HepG2 (cell line): ENCODE measurements around the gene AMIGO1. TPM values are rescaled to one million over a fixed set of nuclear protein-coding genes. Genes with fewer than 3 reads are reported as not detected.
A peak's percentile ranks its signal among the peaks of the same experiment; 100 is the strongest.

Source experiments
- ATAC-seq: fragments of 200-7000 bp; cut with Tn5 transposase; 3 replicates; pipeline ENCODE4 v1.9.1; 2020; ENCODE audit warnings: mild to moderate bottlenecking, moderate library complexity
- BruUV-seq: library from RNA; stranded (reverse); fragments of 400-500 nt; replicated peaks from 2 replicates; lab custom pipeline; 2021; lab: Mats Ljungman, UMichigan
- CTCF ChIA-PET: fragments of 300-600 bp; formaldehyde crosslinking; extraction: SDS; loops from one replicate; lab custom pipeline; 2021; ENCODE audit warnings: low total read pairs, inconsistent platforms, low intra/inter-chr PET ratio; lab: Yijun Ruan, JAX
- POLR2A ChIA-PET: fragments of 350-600 bp; sonication (Branson Sonifier 250); formaldehyde crosslinking; loops from one replicate; lab custom pipeline; 2020; ENCODE audit warnings: antibody characterized with exemption, inconsistent platforms; lab: Yijun Ruan, JAX
- DNase-seq: peaks from one replicate; pipeline ENCODE4 v3.0.0-alpha.2; 2015; ENCODE audit warnings: low spot score
- FAIRE-seq: peaks from 3 replicates; lab custom pipeline; 2011; peaks lifted over from hg19 to GRCh38; lab: Jason Lieb, UNC
- H2AFZ ChIP-seq: one replicate; pipeline ENCODE4 v1.6.1; 2011; ENCODE audit warnings: low read length, inconsistent platforms
- H3K27ac ChIP-seq: fragments of 300-600 bp; 3 replicates; pipeline ENCODE4 v1.8.0; 2011; ENCODE audit warnings: mixed run types, mild to moderate bottlenecking, mixed read lengths, low read length, inconsistent platforms; ENCODE audit not compliant: insufficient read depth; ENCODE audit errors: extremely low read length
- H3K27me3 ChIP-seq, 2 experiments: fragments of 200-600 bp in 1 of 2; 2 replicates in 1 of 2; 3 replicates in 1 of 2; pipeline versions ENCODE4 v1.6.0 to v1.8.0; 2011; ENCODE audit warnings: low read length in 2 of 2, mild to moderate bottlenecking in 2 of 2, moderate library complexity in 2 of 2, inconsistent platforms in 1 of 2; ENCODE audit not compliant: insufficient read depth in 2 of 2, control insufficient read depth in 1 of 2
- H3K36me3 ChIP-seq, 2 experiments: fragments of 200-600 bp in 1 of 2; replicated peaks in 1 of 2; 2 replicates in 1 of 2; 3 replicates in 1 of 2; pipeline versions ENCODE4 v1.5.1 to v1.8.0; 2011; ENCODE audit warnings: low read length in 2 of 2, inconsistent platforms in 1 of 2; ENCODE audit not compliant: insufficient read depth in 2 of 2, control insufficient read depth in 1 of 2
- H3K4me1 ChIP-seq: 2 replicates; pipeline ENCODE4 v1.5.1; 2012; ENCODE audit warnings: low read length, inconsistent platforms; ENCODE audit not compliant: insufficient read depth
- H3K4me2 ChIP-seq: 2 replicates; pipeline ENCODE4 v1.6.0; 2011; ENCODE audit warnings: low read depth, low read length, inconsistent platforms
- H3K4me3 ChIP-seq, 3 experiments: fragments of 200-600 bp in 1 of 3; sonication (generic), shearing (Covaris generic) in 1 of 3; replicated peaks in 1 of 3; 2 replicates each; pipeline ENCODE4 v1.5.1; 2011 to 2016; ENCODE audit warnings: low read length in 3 of 3, inconsistent platforms in 2 of 3, low read depth in 2 of 3, mild to moderate bottlenecking in 2 of 3, control low read depth in 1 of 3, mixed read lengths in 1 of 3; ENCODE audit not compliant: insufficient read depth in 1 of 3
- H3K79me2 ChIP-seq: one replicate; pipeline ENCODE4 v1.6.1; 2011; ENCODE audit warnings: low read length, inconsistent platforms; ENCODE audit not compliant: insufficient read depth
- H3K9ac ChIP-seq: 2 replicates; pipeline ENCODE4 v1.6.0; 2011; ENCODE audit warnings: mild to moderate bottlenecking, low read depth, low read length, inconsistent platforms; ENCODE audit not compliant: insufficient read depth
- H3K9me3 ChIP-seq: 2 replicates; pipeline ENCODE4 v1.5.1; 2012; ENCODE audit warnings: mild to moderate bottlenecking, low read length
- H4K20me1 ChIP-seq: 2 replicates; pipeline ENCODE4 v1.6.0; 2011; ENCODE audit warnings: inconsistent platforms, mild to moderate bottlenecking, low read length, moderate library complexity; ENCODE audit not compliant: insufficient read depth
- CENPX ChIP-seq: sonication (generic); formaldehyde crosslinking; IDR thresholded peaks from 2 replicates; pipeline ENCODE4 v1.9.0; 2021; ENCODE audit warnings: mild to moderate bottlenecking, missing genetic modification reagents, moderate library complexity
- CSRNP1 ChIP-seq: sonication (generic); formaldehyde crosslinking; IDR thresholded peaks from 2 replicates; pipeline ENCODE4 v1.8.1; 2023; ENCODE audit warnings: mild to moderate bottlenecking, missing genetic modification reagents
- EP300 ChIP-seq, 3 experiments: sonication (generic) in 1 of 3; formaldehyde crosslinking in 1 of 3; IDR thresholded peaks; 2 replicates each; pipeline versions ENCODE4 v1.5.1 to v1.6.1; 2011 to 2020; ENCODE audit warnings: low read depth in 2 of 3, low read length in 2 of 3, borderline replicate concordance in 1 of 3, improper control_type of control experiment in 1 of 3, mild to moderate bottlenecking in 1 of 3, missing genetic modification reagents in 1 of 3, moderate library complexity in 1 of 3
- FOXC1 ChIP-seq: sonication (generic); formaldehyde crosslinking; IDR thresholded peaks from 2 replicates; pipeline ENCODE4 v1.8.0; 2022; ENCODE audit warnings: mild to moderate bottlenecking, missing genetic modification reagents, borderline replicate concordance
- FOXM1 ChIP-seq: sonication (generic); formaldehyde crosslinking; IDR thresholded peaks from 2 replicates; pipeline ENCODE4 v1.5.0; 2020; ENCODE audit warnings: missing genetic modification reagents
- MYNN ChIP-seq: sonication (generic); formaldehyde crosslinking; IDR thresholded peaks from 2 replicates; pipeline ENCODE4 v1.4.0; 2020; ENCODE audit warnings: mild to moderate bottlenecking, low read depth, missing genetic modification reagents
- PRMT3 ChIP-seq: sonication (generic); formaldehyde crosslinking; IDR thresholded peaks from 2 replicates; pipeline ENCODE4 v1.8.1; 2022; ENCODE audit warnings: low read depth, mild to moderate bottlenecking, moderate library complexity, missing genetic modification reagents, borderline replicate concordance
- SKI ChIP-seq: fragments of 450-650 bp; IDR thresholded peaks from one replicate; pipeline ENCODE4 v1.6.1; 2018; ENCODE audit warnings: mild to moderate bottlenecking; ENCODE audit not compliant: partially characterized antibody
- ZMAT3 ChIP-seq: sonication (generic); formaldehyde crosslinking; conservative IDR thresholded peaks from 2 replicates; pipeline ENCODE4 v1.7.0; 2021; ENCODE audit warnings: missing genetic modification reagents
- ZNF619 ChIP-seq: sonication (generic); formaldehyde crosslinking; IDR thresholded peaks from 2 replicates; pipeline ENCODE4 v1.4.0; 2020; ENCODE audit warnings: mild to moderate bottlenecking, missing genetic modification reagents
- ZNF703 ChIP-seq: sonication (generic); formaldehyde crosslinking; IDR thresholded peaks from 2 replicates; pipeline ENCODE4 v1.5.1; 2020; ENCODE audit warnings: missing genetic modification reagents, mild to moderate bottlenecking, moderate library complexity, borderline replicate concordance
- ZNF746 ChIP-seq: sonication (generic); formaldehyde crosslinking; IDR thresholded peaks from 2 replicates; pipeline ENCODE4 v1.8.0; 2022; ENCODE audit warnings: mild to moderate bottlenecking, missing genetic modification reagents
- ZSCAN29 ChIP-seq: sonication (generic); formaldehyde crosslinking; conservative IDR thresholded peaks from 2 replicates; pipeline ENCODE4 v1.4.0; 2020; ENCODE audit warnings: mild to moderate bottlenecking, missing genetic modification reagents
- ZSCAN31 ChIP-seq: sonication (generic); formaldehyde crosslinking; IDR thresholded peaks from 2 replicates; pipeline ENCODE4 v1.5.0; 2020; ENCODE audit warnings: low read depth, mild to moderate bottlenecking, missing genetic modification reagents
- WGBS: methylation state at CpG from one replicate; pipeline ENCODE4 v1.1.6; 2017; ENCODE audit warnings: low lambda C conversion rate; 5-methylcytosine and 5-hydroxymethylcytosine counted together
- in situ Hi-C: cut with HindIII; loops from 2 replicates; pipeline ENCODE4 v1.10.0; 2017; ENCODE audit warnings: low pct_unique_long_range_greater_than_20kb; ENCODE audit not compliant: extremely low pct_ligation_motif_present
- intact Hi-C: fragments of 100-400 bp; cut with micrococcal nuclease; formaldehyde crosslinking; loops from one replicate; pipeline ENCODE4 v1.10.0; 2022; ENCODE audit not compliant: unreplicated experiment
- polyA plus RNA-seq, 8 experiments: library from polyadenylated mRNA; depleted of rRNA in 3 of 8; stranded (reverse) in 7 of 8; unstranded in 1 of 8; fragments of >200 nt; fragmentation: Illumina TruSeq in 4 of 8; extraction: Trizol in 4 of 8; gene quantifications; 2 replicates each; pipeline versions ENCODE4 v1.2.1 to v1.2.3, GENCODE V29; 2011 to 2016; ENCODE audit warnings: low read depth in 4 of 8, missing spikeins in 1 of 8, mixed read lengths in 1 of 8; ENCODE audit not compliant: insufficient read depth in 1 of 8
- total RNA-seq, 5 experiments: library from RNA; depleted of rRNA; stranded (reverse); fragments of >200 nt; fragmentation: Illumina TruSeq; extraction: Trizol; gene quantifications; 2 replicates each; pipeline ENCODE4 v1.2.3, GENCODE V29; 2016; ENCODE audit warnings: low read depth in 1 of 5
- TF ChIP-seq, protein P1 (sequence below): IDR thresholded peaks from 2 replicates; pipeline ENCODE4 v1.6.1; 2012; ENCODE audit warnings: low read depth, low read length, improper control_type of control experiment
- TF ChIP-seq, protein P2 (sequence below): sonication (generic); formaldehyde crosslinking; IDR thresholded peaks from 2 replicates; pipeline ENCODE4 v1.4.0; 2020; ENCODE audit warnings: mild to moderate bottlenecking, missing genetic modification reagents

AMIGO1 gene
- total and polyA plus RNA-seq, 2 of the 13 experiments (the other 11 are each of a cell fraction or from before 2014, with no cell fraction given), result 0.40 to 1.3 TPM

GRCh38 chr1:109466452-109467300 is 42.9 kb downstream of the AMIGO1 start, which contains the start of gene SYPL2:
SYPL2 (plus strand) TSS chr1:109466546; CDS start chr1:109466844, 298 bp downstream.
- intact Hi-C loops, result no loop called here
- Histone ChIP-seq H2AFZ (no peak within 1 kb of the TSS), H3K79me2 (no peaks in the 10 kb centered on the region), H3K4me2 (peak within 1 kb of the TSS; percentile 82), H4K20me1 (no peaks in the 10 kb centered on the region), H3K9me3 (no peaks in the 10 kb centered on the region), H3K4me1 (peaks cover 19% of the 10 kb centered on the region), H3K27me3 (peaks cover 0 to 61% of the 10 kb centered on the region in 2 experiments; a peak in 4 of 5 replicates), H3K9ac (no peak within 1 kb of the TSS), H3K27ac (no peak within 1 kb of the TSS), H3K36me3 (no peaks in the 10 kb centered on the region), H3K4me3 (peak within 1 kb of the TSS; percentile 55 to 75 (median 62))
- BruUV-seq, result no TSS peak
- DNase-seq, result no peak
- peak; percentile 89 for ATAC-seq
- 1% methylated on average over 14 of the region's 88 CpGs for WGBS
- CTCF ChIA-PET, result no interaction called here
- POLR2A ChIA-PET, result interaction anchor here (1.0 kb wide), 1 partner anchor 19 kb away, joined by 3 read pairs; no protein-coding TSS in a partner anchor
- FAIRE-seq, result no peak
- in situ Hi-C loops, result no loop called here
- TF ChIP-seq ZNF619 (CRISPR knock-in tag) (no peak), SKI (no peak), FOXM1 (CRISPR knock-in tag) (no peak), MYNN (CRISPR knock-in tag) (no peak), CSRNP1 (CRISPR knock-in tag) (no peak), ZNF746 (CRISPR knock-in tag) (0 out of 2 replicates have a peak, but pooled peaks have one; percentile 17), ZSCAN31 (no peak), EP300 (IDR thresholded peaks at IDR 0.05; ENCODE audit: low read depth in 2 of 2, low read length in 2 of 2) (no peak), EP300 (CRISPR knock-in tag; IDR thresholded peaks at IDR 0.05; ENCODE audit: borderline replicate concordance) (no peak), ZSCAN29 (peak; percentile 62; the same call in 1 of the 2 replicates), PRMT3 (CRISPR knock-in tag) (no peak), ZMAT3 (CRISPR knock-in tag) (no peak), CENPX (no peak), ZNF703 (CRISPR knock-in tag) (no peak), FOXC1 (no peak)
- TF ChIP-seq, protein P1, sequence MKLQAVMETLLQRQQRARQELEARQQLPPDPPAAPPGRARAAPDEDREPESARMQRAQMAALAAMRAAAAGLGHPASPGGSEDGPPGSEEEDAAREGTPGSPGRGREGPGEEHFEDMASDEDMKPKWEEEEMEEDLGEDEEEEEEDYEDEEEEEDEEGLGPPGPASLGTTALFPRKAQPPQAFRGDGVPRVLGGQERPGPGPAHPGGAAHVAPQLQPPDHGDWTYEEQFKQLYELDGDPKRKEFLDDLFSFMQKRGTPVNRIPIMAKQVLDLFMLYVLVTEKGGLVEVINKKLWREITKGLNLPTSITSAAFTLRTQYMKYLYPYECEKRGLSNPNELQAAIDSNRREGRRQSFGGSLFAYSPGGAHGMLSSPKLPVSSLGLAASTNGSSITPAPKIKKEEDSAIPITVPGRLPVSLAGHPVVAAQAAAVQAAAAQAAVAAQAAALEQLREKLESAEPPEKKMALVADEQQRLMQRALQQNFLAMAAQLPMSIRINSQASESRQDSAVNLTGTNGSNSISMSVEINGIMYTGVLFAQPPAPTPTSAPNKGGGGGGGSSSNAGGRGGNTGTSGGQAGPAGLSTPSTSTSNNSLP, result no peak
- TF ChIP-seq, protein P2, sequence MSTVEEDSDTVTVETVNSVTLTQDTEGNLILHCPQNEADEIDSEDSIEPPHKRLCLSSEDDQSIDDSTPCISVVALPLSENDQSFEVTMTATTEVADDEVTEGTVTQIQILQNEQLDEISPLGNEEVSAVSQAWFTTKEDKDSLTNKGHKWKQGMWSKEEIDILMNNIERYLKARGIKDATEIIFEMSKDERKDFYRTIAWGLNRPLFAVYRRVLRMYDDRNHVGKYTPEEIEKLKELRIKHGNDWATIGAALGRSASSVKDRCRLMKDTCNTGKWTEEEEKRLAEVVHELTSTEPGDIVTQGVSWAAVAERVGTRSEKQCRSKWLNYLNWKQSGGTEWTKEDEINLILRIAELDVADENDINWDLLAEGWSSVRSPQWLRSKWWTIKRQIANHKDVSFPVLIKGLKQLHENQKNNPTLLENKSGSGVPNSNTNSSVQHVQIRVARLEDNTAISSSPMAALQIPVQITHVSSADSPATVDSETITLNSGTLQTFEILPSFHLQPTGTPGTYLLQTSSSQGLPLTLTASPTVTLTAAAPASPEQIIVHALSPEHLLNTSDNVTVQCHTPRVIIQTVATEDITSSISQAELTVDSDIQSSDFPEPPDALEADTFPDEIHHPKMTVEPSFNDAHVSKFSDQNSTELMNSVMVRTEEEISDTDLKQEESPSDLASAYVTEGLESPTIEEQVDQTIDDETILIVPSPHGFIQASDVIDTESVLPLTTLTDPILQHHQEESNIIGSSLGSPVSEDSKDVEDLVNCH (CRISPR knock-in tag), result no peak
